ENCODE results near the gene VPS35L. TPM values are rescaled to one million over a fixed set of nuclear protein-coding genes. Genes with fewer than 3 reads are reported as not detected.
A peak's percentile ranks its signal among the peaks of the same experiment; 100 is the strongest.

VPS35L gene
- total and polyA plus RNA-seq, 2 experiments from 2014 or later: 47.5 to 52.8 TPM

GRCh38 chr16:19699472-19699871, 144.0 kb downstream of the VPS35L start:
- Histone ChIP-seq H3K9me2 (replicated peaks; ENCODE audit: insufficient read depth) (no peaks in the 10 kb centered on the region), H3K27me3 (no peaks in the 10 kb centered on the region), H3K79me2 (peaks cover 6% of the 10 kb centered on the region), H3K36me3 (replicated peaks; ENCODE audit: insufficient read depth, low read depth) (no peaks in the 10 kb centered on the region), H4K20me1 (ENCODE audit: insufficient read depth, poor library complexity, severe bottlenecking) (no peaks in the 10 kb centered on the region), H3K27ac (peak overlapping the region; percentile 48), H3K4me3 (no peak overlapping the region), H2AFZ (no peak overlapping the region), H3K9me3 (ENCODE audit: low read depth) (no peaks in the 10 kb centered on the region), H3K4me2 (no peak overlapping the region), H3K4me1 (ENCODE audit: insufficient read depth) (peaks cover 17% of the 10 kb centered on the region)
- 98% methylated on average over 8 of the region's 8 CpGs for WGBS (ENCODE audit: low lambda C conversion rate, missing lambda C conversion rate)
- TF ChIP-seq EZH2 (IDR thresholded peaks at IDR 0.05; ENCODE audit: borderline replicate concordance) (no peak), CTCF (IDR thresholded peaks at IDR 0.05; ENCODE audit: poor library complexity) (no peak), EZH2phosphoT487 (IDR thresholded peaks at IDR 0.05; ENCODE audit: low read depth, severe bottlenecking, unreplicated experiment) (no peak)
- DNase-seq (ENCODE audit: low spot score): no peak

GRCh38 chr16:19700319-19700781, 144.8 kb downstream of the VPS35L start:
- no peak overlapping the region for H2AFZ ChIP-seq
- TF ChIP-seq EZH2 (IDR thresholded peaks at IDR 0.05; ENCODE audit: borderline replicate concordance): no peak
- TF ChIP-seq EZH2phosphoT487 (IDR thresholded peaks at IDR 0.05; ENCODE audit: low read depth, severe bottlenecking, unreplicated experiment): no peak
- no peak for TF ChIP-seq CTCF (IDR thresholded peaks at IDR 0.05; ENCODE audit: poor library complexity)
- H3K27ac ChIP-seq: peak overlapping the region; percentile 76
- H3K79me2 ChIP-seq: peaks cover 6% of the 10 kb centered on the region
- 50% methylated on average over 6 of the region's 6 CpGs for WGBS (ENCODE audit: low lambda C conversion rate, missing lambda C conversion rate)
- peaks cover 17% of the 10 kb centered on the region for H3K4me1 ChIP-seq (ENCODE audit: insufficient read depth)
- no peaks in the 10 kb centered on the region for H4K20me1 ChIP-seq (ENCODE audit: insufficient read depth, poor library complexity, severe bottlenecking)
- H3K9me3 ChIP-seq (ENCODE audit: low read depth): no peaks in the 10 kb centered on the region
- H3K27me3 ChIP-seq: no peaks in the 10 kb centered on the region
- DNase-seq (ENCODE audit: low spot score): peak; percentile 68
- peak overlapping the region; percentile 7 for H3K4me2 ChIP-seq
- H3K36me3 ChIP-seq (replicated peaks; ENCODE audit: insufficient read depth, low read depth): no peaks in the 10 kb centered on the region
- H3K9me2 ChIP-seq (replicated peaks; ENCODE audit: insufficient read depth): no peaks in the 10 kb centered on the region
- no peak overlapping the region for H3K4me3 ChIP-seq

- no peak for TF ChIP-seq EZH2phosphoT487 (IDR thresholded peaks at IDR 0.05; ENCODE audit: low read depth, severe bottlenecking, unreplicated experiment)
- no peak for TF ChIP-seq EZH2 (IDR thresholded peaks at IDR 0.05; ENCODE audit: borderline replicate concordance)
- TF ChIP-seq CTCF (IDR thresholded peaks at IDR 0.05; ENCODE audit: poor library complexity): no peak
- peaks cover 6% of the 10 kb centered on the region for H3K79me2 ChIP-seq
- no peaks in the 10 kb centered on the region for H4K20me1 ChIP-seq (ENCODE audit: insufficient read depth, poor library complexity, severe bottlenecking)
- no peaks in the 10 kb centered on the region for H3K27me3 ChIP-seq
- no peak for DNase-seq (ENCODE audit: low spot score)
- H3K36me3 ChIP-seq (replicated peaks; ENCODE audit: insufficient read depth, low read depth): no peaks in the 10 kb centered on the region
- WGBS (ENCODE audit: low lambda C conversion rate, missing lambda C conversion rate): 91% methylated on average over 3 of the region's 3 CpGs
- no peak overlapping the region for H3K4me3 ChIP-seq
- H3K4me1 ChIP-seq (ENCODE audit: insufficient read depth): peaks cover 16% of the 10 kb centered on the region
- H3K4me2 ChIP-seq: no peak overlapping the region
- H3K9me3 ChIP-seq (ENCODE audit: low read depth): no peaks in the 10 kb centered on the region
- H2AFZ ChIP-seq: no peak overlapping the region
- H3K27ac ChIP-seq: peak overlapping the region; percentile 76
- H3K9me2 ChIP-seq (replicated peaks; ENCODE audit: insufficient read depth): no peaks in the 10 kb centered on the region
Observed at GRCh38 chr16:19701091-19701490, 145.6 kb downstream of the VPS35L start.

Measured in hepatocyte (in vitro differentiated cells).